MM.1S (cell line): Measurements from ENCODE around the gene CERS3.

ENCODE experiments used
- CTCF ChIP-seq: fragments of 300-600 bp; sonication (generic); IDR thresholded peaks from 2 replicates; pipeline ENCODE4 v1.5.1; 2016; ENCODE audit warnings: antibody characterized with exemption, low read length, mixed read lengths
- EZH2 ChIP-seq: fragments of 300-600 bp; sonication (generic); optimal IDR thresholded peaks from 2 replicates; pipeline ENCODE3; 2017; ENCODE audit warnings: low read depth, mild to moderate bottlenecking, antibody characterized with exemption, low read length, mixed read lengths

GRCh38 chr15:100429116-100429728, 99.5 kb downstream of the CERS3 start:
- TF ChIP-seq CTCF (no peak), EZH2 (no peak)
